GM13977 (cell line): ENCODE results near the gene DISP2.

Experiments used
- DNase-seq: peaks from one replicate; pipeline ENCODE4 v3.0.0; 2012; ENCODE audit warnings: low spot score
- in situ Hi-C: fragments of 300-500 bp; cut with MboI; formaldehyde crosslinking; loops from one replicate; pipeline ENCODE4 v1.12.0; 2022; ENCODE audit warnings: low sequenced_read_pairs, low pct_unique_long_range_greater_than_20kb, mixed read lengths, inconsistent platforms; ENCODE audit not compliant: unreplicated experiment
- TF ChIP-seq, protein P1 (sequence below): IDR thresholded peaks from 2 replicates; pipeline ENCODE4 v1.5.1; 2012; ENCODE audit warnings: mild to moderate bottlenecking, control low read depth; ENCODE audit not compliant: insufficient read depth; ENCODE audit errors: extremely low read depth, missing control alignments

The DISP2 gene

DNA sequence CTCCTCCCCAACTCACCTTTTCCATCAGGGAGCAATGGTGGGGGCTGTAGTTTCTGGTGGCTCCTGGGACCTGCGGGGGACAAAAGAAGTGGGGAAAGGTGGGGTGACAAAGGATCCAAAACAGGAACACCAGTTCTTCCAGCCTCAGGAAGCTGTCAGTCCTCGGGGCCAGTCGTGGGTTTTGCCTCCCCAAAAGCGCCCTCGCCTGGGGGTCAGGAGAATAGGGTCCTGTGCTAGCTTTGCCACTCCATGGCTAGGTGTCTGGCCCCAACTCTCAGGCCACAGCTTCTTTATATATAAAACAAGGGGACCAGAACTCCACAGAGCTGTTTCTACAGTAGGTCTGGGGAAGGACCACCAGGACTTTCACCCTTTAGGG lies 21.3 kb upstream of the DISP2 start:
- in situ Hi-C loops: loop anchor here (5.0 kb wide), 1 partner anchor 86 kb away; no protein-coding TSS in a partner anchor
- TF ChIP-seq, protein P1, sequence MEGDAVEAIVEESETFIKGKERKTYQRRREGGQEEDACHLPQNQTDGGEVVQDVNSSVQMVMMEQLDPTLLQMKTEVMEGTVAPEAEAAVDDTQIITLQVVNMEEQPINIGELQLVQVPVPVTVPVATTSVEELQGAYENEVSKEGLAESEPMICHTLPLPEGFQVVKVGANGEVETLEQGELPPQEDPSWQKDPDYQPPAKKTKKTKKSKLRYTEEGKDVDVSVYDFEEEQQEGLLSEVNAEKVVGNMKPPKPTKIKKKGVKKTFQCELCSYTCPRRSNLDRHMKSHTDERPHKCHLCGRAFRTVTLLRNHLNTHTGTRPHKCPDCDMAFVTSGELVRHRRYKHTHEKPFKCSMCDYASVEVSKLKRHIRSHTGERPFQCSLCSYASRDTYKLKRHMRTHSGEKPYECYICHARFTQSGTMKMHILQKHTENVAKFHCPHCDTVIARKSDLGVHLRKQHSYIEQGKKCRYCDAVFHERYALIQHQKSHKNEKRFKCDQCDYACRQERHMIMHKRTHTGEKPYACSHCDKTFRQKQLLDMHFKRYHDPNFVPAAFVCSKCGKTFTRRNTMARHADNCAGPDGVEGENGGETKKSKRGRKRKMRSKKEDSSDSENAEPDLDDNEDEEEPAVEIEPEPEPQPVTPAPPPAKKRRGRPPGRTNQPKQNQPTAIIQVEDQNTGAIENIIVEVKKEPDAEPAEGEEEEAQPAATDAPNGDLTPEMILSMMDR: peak; percentile 70
- peak; percentile 81 for DNase-seq

DNA sequence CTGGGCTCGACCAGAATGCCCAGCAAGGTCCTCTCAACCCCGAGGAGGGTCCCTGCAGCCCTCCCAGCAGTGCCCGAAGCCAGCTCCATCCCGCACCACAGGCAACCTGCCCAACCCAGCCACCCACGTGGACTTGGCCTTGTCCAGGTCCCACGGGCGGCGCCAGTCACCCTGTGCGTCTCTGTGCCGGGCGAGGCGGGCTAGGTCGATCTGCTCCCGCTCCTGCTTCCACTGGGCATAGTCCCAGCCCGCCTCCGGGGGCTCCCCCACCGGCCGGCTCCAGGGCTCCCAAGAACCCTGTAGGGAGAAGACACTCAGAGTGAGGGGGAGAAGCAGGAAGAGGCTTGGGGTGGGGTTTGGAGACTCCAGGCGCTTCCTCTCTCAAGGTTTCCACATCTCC lies 20.4 kb upstream of the DISP2 start:
- no peak for DNase-seq
- in situ Hi-C loops: loop anchor here (5.0 kb wide), 1 partner anchor 85 kb away; no protein-coding TSS in a partner anchor
- TF ChIP-seq, protein P1: no peak

DNA sequence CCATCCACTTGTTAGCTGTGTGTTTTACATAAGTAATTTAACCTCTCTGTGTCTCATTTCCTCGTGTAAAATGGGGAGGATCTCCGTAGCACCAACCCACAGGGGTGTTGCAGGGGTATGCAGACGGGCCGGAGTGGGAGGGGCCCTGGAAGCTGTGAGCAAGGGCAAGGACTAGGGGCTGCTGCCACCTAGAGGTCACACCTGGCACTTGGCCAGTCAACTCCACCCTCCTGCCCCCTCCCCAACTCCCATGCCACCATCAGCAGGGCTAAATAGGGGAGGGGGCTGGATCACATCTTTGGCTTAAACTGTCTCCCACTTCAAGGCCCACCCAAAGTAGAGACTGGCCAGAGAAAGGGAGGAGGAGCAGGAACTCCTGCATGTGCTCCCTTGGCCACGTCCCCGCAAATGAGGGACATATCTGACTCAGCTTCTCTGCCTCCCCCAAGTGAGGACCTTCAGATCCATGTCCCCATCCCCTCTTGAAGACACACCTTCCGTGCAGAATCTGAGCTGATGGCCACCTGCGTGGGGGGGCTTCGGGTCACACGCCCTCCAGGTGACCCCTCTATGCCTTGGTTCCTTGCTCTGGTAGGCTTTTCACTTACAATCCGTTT lies 19.9 kb upstream of the DISP2 start:
- in situ Hi-C loops: loop anchor here (5.0 kb wide), 1 partner anchor 84 kb away; no protein-coding TSS in a partner anchor
- TF ChIP-seq, protein P1: peak; percentile 89
- peak; percentile 95 for DNase-seq

DNA sequence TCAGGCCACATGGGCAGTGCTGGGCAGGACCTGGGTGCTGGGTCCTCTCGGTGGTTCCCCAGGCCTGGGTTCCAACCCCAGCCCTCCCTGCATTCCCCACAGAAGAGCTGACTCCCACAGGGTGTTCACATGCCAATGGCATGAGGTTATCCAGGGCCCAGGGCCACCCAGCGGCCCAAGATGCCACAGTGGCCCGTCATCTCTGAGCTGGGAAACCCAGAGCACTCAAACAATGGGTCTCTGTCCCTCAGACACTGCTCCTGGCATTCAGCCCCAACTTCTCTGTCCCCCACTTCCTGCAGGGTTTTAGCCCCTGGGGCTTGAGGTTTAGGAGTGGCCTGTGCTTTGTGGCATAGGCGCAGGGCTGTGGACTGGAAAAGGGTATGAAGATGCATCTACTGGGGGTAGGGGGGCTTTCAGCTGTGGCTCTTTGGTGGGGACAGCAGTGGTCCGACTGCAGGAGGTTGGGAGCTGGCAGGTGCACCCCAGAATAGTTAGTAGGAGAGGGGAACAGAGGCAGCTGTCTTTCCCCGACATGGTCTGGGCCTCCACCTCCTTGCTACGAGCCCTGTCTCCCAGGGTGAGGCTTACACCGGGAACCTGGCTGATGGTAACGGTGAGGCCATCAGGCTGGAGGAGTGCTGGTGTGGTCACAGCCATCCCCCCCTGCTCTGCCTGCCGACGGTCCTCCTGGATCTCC lies 18.9 kb upstream of the DISP2 start:
- TF ChIP-seq, protein P1: no peak
- in situ Hi-C loops: loop anchor here (5.0 kb wide), 1 partner anchor 83 kb away; no protein-coding TSS in a partner anchor
- no peak for DNase-seq

DNA sequence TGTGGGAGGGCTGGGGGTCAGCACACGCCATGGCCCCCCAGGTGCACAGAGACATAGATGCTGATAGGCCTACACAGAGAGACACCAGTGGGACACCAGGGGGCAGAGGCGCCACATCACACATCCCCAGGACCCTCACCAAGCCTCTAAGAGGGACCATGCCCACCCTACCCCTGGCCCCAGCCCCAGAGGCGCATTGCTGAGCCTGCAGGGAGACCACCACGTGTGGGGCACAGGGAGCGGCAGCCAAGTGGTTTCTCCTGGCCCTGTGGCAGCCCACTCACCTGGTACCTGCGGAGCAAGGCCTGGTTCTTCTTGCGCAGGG lies 18.4 kb upstream of the DISP2 start:
- TF ChIP-seq, protein P1: no peak
- in situ Hi-C loops: loop anchor here (5.0 kb wide), 1 partner anchor 83 kb away; no protein-coding TSS in a partner anchor

DNA sequence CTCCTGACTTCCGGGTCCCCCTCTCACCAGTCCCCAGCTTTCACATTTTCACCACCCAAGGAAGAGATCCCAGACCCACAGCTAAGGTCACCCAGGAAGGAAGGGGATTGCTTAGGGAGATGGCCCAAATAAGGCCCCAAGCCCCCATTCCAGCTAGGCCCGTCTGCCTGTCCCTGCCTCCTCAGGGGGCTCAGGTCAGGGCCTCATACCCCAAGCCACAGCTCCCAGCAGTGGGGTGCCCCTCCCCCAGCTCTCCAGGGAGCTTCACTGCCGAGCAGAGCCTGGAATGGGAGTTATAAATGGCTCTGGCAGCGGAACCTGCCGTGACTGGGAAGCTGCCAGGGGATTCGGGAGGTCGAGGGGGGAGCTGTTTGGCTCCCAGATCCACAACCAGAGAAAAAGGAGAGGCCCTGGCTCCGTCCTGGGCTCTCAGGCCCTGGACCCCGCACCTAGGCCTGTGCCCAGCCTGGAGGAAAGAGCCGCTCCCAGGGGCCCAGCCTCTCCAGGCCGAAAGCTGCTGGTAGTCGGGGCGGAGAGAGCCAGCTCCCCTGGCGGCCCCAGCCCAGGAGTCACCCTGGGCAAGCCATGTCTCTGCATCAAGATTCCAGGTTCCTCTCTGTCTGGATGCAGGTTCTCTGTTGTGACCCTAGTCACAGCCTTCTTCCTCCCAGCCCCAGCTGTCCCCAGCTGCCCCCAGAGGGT lies 17.8 kb upstream of the DISP2 start:
- no peak for DNase-seq
- TF ChIP-seq, protein P1: no peak
- in situ Hi-C loops: no loop called here

More for the DNA sequence above, 18.4 kb upstream of the DISP2 start:
- DNase-seq: no peak
